Ishikawa (cell line): Measurements from ENCODE around the gene LTA4H.

Experiments
- CEBPB ChIP-seq: IDR thresholded peaks from 2 replicates; pipeline ENCODE4 v1.6.1; 2012
- CREB1 ChIP-seq: IDR thresholded peaks from 2 replicates; pipeline ENCODE4 v1.6.1; 2012; ENCODE audit warnings: low read depth
- FOXM1 ChIP-seq: IDR thresholded peaks from 2 replicates; pipeline ENCODE4 v1.6.1; 2012; ENCODE audit warnings: low read depth, borderline replicate concordance
- RAD21 ChIP-seq: IDR thresholded peaks from 2 replicates; pipeline ENCODE4 v1.6.1; 2012; ENCODE audit warnings: low read depth
- TAF1 ChIP-seq: IDR thresholded peaks from 2 replicates; pipeline ENCODE4 v1.6.1; 2012; ENCODE audit warnings: low read depth, mild to moderate bottlenecking
- YY1 ChIP-seq: IDR thresholded peaks from 2 replicates; pipeline ENCODE4 v1.6.1; 2012; ENCODE audit warnings: low read depth
- ZBTB7A ChIP-seq: IDR thresholded peaks from 2 replicates; pipeline ENCODE4 v1.6.1; 2012; ENCODE audit warnings: low read depth
- TF ChIP-seq, protein P1 (sequence below): IDR thresholded peaks from 2 replicates; pipeline ENCODE4 v1.6.1; 2012; ENCODE audit warnings: low read depth, mild to moderate bottlenecking

DNA sequence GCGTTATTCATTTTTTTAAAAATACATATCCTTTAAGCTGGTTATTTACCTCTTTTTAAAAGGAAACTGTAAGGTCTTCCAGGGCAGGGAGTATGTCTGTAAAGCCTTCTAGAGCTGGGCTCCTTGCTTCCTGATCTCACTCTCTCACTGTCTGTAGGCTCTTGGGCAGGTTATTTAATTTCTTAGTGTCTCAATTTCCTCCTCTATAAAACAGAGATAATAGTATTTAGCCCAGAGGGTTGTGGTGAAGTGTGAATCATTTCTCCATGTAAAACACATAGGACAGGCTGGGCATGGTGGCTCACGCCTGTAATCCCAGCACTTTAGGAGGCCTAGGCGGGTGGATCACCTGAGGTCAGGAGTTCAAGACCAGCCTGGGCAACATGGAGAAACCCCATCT lies 25.9 kb upstream of the LTA4H start:
- TF ChIP-seq CEBPB, result no peak
- TF ChIP-seq, protein P1, sequence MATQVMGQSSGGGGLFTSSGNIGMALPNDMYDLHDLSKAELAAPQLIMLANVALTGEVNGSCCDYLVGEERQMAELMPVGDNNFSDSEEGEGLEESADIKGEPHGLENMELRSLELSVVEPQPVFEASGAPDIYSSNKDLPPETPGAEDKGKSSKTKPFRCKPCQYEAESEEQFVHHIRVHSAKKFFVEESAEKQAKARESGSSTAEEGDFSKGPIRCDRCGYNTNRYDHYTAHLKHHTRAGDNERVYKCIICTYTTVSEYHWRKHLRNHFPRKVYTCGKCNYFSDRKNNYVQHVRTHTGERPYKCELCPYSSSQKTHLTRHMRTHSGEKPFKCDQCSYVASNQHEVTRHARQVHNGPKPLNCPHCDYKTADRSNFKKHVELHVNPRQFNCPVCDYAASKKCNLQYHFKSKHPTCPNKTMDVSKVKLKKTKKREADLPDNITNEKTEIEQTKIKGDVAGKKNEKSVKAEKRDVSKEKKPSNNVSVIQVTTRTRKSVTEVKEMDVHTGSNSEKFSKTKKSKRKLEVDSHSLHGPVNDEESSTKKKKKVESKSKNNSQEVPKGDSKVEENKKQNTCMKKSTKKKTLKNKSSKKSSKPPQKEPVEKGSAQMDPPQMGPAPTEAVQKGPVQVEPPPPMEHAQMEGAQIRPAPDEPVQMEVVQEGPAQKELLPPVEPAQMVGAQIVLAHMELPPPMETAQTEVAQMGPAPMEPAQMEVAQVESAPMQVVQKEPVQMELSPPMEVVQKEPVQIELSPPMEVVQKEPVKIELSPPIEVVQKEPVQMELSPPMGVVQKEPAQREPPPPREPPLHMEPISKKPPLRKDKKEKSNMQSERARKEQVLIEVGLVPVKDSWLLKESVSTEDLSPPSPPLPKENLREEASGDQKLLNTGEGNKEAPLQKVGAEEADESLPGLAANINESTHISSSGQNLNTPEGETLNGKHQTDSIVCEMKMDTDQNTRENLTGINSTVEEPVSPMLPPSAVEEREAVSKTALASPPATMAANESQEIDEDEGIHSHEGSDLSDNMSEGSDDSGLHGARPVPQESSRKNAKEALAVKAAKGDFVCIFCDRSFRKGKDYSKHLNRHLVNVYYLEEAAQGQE, result no peak
- TF ChIP-seq CREB1, result no peak
- no peak for TF ChIP-seq FOXM1
- no peak for TF ChIP-seq ZBTB7A
- TF ChIP-seq TAF1, result no peak
- TF ChIP-seq YY1, result no peak
- TF ChIP-seq RAD21, result no peak
